IMR-90 (cell line): Measurements from ENCODE around the gene POLR3K. TPM values are rescaled to one million over a fixed set of nuclear protein-coding genes. Genes with fewer than 3 reads are reported as not detected.

Experiments used
- ATAC-seq: fragments of 200-7000 bp; cut with Tn5 transposase; 2 replicates; pipeline ENCODE4 v1.9.1; 2020; ENCODE audit warnings: low read depth, mild to moderate bottlenecking, moderate library complexity
- BruUV-seq: library from RNA; stranded (reverse); fragments of 400-500 nt; replicated peaks from 2 replicates; lab custom pipeline; 2021; lab: Mats Ljungman, UMichigan
- CTCF ChIA-PET: fragments of 300-600 bp; formaldehyde crosslinking; extraction: SDS; loops from one replicate; lab custom pipeline; 2021; ENCODE audit warnings: antibody characterized with exemption; lab: Yijun Ruan, JAX
- POLR2A ChIA-PET: fragments of 300-600 bp; sonication (Branson Sonifier 250); formaldehyde crosslinking; loops from one replicate; lab custom pipeline; 2022; ENCODE audit warnings: antibody characterized with exemption; ENCODE audit not compliant: unreplicated experiment; lab: Charles Lee
- DNase-seq: peaks from one replicate; pipeline ENCODE4 v3.0.0; 2013
- H2AFZ ChIP-seq: replicated peaks from 2 replicates; pipeline ENCODE3; 2013; ENCODE audit warnings: low read length, mild to moderate bottlenecking; ENCODE audit not compliant: poor library complexity
- H2AK5ac ChIP-seq: 2 replicates; pipeline ENCODE4 v1.6.1; 2013; ENCODE audit warnings: low read depth, low read length, inconsistent platforms
- H2AK9ac ChIP-seq: replicated peaks from 2 replicates; pipeline ENCODE3; 2013; ENCODE audit warnings: mild to moderate bottlenecking, low read depth, low read length, moderate library complexity; ENCODE audit not compliant: poor library complexity
- H2BK120ac ChIP-seq: 2 replicates; pipeline ENCODE4 v1.6.1; 2013; ENCODE audit warnings: low read depth, low read length, inconsistent platforms
- H2BK15ac ChIP-seq: 3 replicates; pipeline ENCODE4 v1.6.1; 2013; ENCODE audit warnings: low read depth, low read length, inconsistent platforms
- H2BK20ac ChIP-seq: 2 replicates; pipeline ENCODE4 v1.6.1; 2013; ENCODE audit warnings: low read depth, mild to moderate bottlenecking, inconsistent platforms, low read length, moderate library complexity
- H2BK5ac ChIP-seq: 2 replicates; pipeline ENCODE4 v1.6.1; 2013; ENCODE audit warnings: mild to moderate bottlenecking, low read depth, low read length, inconsistent platforms; ENCODE audit not compliant: poor library complexity, severe bottlenecking
- H3K14ac ChIP-seq: replicated peaks from 2 replicates; pipeline ENCODE4 v1.6.1; 2013; ENCODE audit warnings: low read depth, low read length, inconsistent platforms
- H3K18ac ChIP-seq: 2 replicates; pipeline ENCODE4 v1.6.1; 2013; ENCODE audit warnings: low read depth, low read length, control low read depth
- H3K23ac ChIP-seq: 2 replicates; pipeline ENCODE4 v1.6.1; 2013; ENCODE audit warnings: low read depth, low read length, inconsistent platforms
- H3K27ac ChIP-seq: 2 replicates; pipeline ENCODE4 v1.5.1; 2013; ENCODE audit warnings: mild to moderate bottlenecking, control low read depth, low read length; ENCODE audit not compliant: insufficient read depth
- H3K27me3 ChIP-seq: 2 replicates; pipeline ENCODE4 v1.6.1; 2013; ENCODE audit warnings: low read length; ENCODE audit not compliant: control insufficient read depth, insufficient read depth
- H3K36me3 ChIP-seq: 2 replicates; pipeline ENCODE4 v1.6.1; 2013; ENCODE audit warnings: low read length, mixed read lengths; ENCODE audit not compliant: control insufficient read depth, insufficient read depth
- H3K4ac ChIP-seq: 2 replicates; pipeline ENCODE4 v1.6.1; 2013; ENCODE audit warnings: low read depth, low read length, inconsistent platforms
- H3K4me1 ChIP-seq: 2 replicates; pipeline ENCODE4 v1.6.1; 2013; ENCODE audit warnings: low read length, mixed read lengths; ENCODE audit not compliant: control insufficient read depth, insufficient read depth
- H3K4me2 ChIP-seq: 2 replicates; pipeline ENCODE4 v1.6.1; 2013; ENCODE audit warnings: low read depth, mild to moderate bottlenecking, control low read depth, low read length, moderate library complexity
- H3K4me3 ChIP-seq: 2 replicates; pipeline ENCODE4 v1.5.1; 2013; ENCODE audit warnings: low read depth, mild to moderate bottlenecking, control low read depth, low read length, moderate library complexity; ENCODE audit not compliant: insufficient read depth
- H3K56ac ChIP-seq: 2 replicates; pipeline ENCODE4 v1.6.1; 2013; ENCODE audit warnings: low read length, inconsistent platforms; ENCODE audit not compliant: insufficient read depth; ENCODE audit errors: extremely low read depth
- H3K79me1 ChIP-seq, 2 experiments: 2 replicates each; pipeline ENCODE4 v1.6.1; 2013; ENCODE audit warnings: low read length in 2 of 2, inconsistent platforms in 1 of 2, low read depth in 1 of 2
- H3K9ac ChIP-seq: 2 replicates; pipeline ENCODE4 v1.6.1; 2013; ENCODE audit warnings: low read depth, low read length, control low read depth
- H3K9me1 ChIP-seq: 2 replicates; pipeline ENCODE4 v1.6.1; 2013; ENCODE audit warnings: low read length, inconsistent platforms; ENCODE audit not compliant: insufficient read depth
- H3K9me3 ChIP-seq: 2 replicates; pipeline ENCODE4 v1.6.1; 2013; ENCODE audit warnings: low read length; ENCODE audit not compliant: control insufficient read depth, insufficient read depth
- H4K20me1 ChIP-seq: 2 replicates; pipeline ENCODE4 v1.6.1; 2013; ENCODE audit warnings: low read length, inconsistent platforms; ENCODE audit not compliant: insufficient read depth
- H4K5ac ChIP-seq: 2 replicates; pipeline ENCODE4 v1.6.1; 2013; ENCODE audit warnings: mild to moderate bottlenecking, low read depth, low read length, control low read depth
- H4K8ac ChIP-seq, 2 experiments: 2 replicates each; pipeline ENCODE4 v1.6.1; 2013; ENCODE audit warnings: low read depth in 2 of 2, low read length in 2 of 2, control low read depth in 1 of 2, inconsistent platforms in 1 of 2
- H4K91ac ChIP-seq: 2 replicates; pipeline ENCODE4 v1.6.1; 2013; ENCODE audit warnings: low read depth, low read length, inconsistent platforms; ENCODE audit not compliant: insufficient read depth
- BHLHE40 ChIP-seq: fragments of 150-350 bp; IDR thresholded peaks from 2 replicates; pipeline ENCODE4 v1.6.1; 2016; ENCODE audit warnings: mild to moderate bottlenecking, low read depth, low read length
- CEBPB ChIP-seq: IDR thresholded peaks from 2 replicates; pipeline ENCODE4 v1.6.1; 2012; ENCODE audit warnings: low read depth, low read length, improper control_type of control experiment
- CHD1 ChIP-seq: IDR thresholded peaks from 2 replicates; pipeline ENCODE4 v1.6.1; 2012; ENCODE audit warnings: low read depth, low read length, improper control_type of control experiment
- FOS ChIP-seq: fragments of 150-350 bp; IDR thresholded peaks from 2 replicates; pipeline ENCODE4 v1.6.1; 2016; ENCODE audit warnings: low read depth, low read length
- MAFK ChIP-seq: IDR thresholded peaks from 2 replicates; pipeline ENCODE4 v1.6.1; 2012; ENCODE audit warnings: low read depth, low read length, improper control_type of control experiment
- MXI1 ChIP-seq: IDR thresholded peaks from 2 replicates; pipeline ENCODE4 v1.6.1; 2012; ENCODE audit warnings: low read depth, mild to moderate bottlenecking, low read length, moderate library complexity, borderline replicate concordance
- NFE2L2 ChIP-seq: fragments of 150-350 bp; IDR thresholded peaks from 2 replicates; pipeline ENCODE4 v1.6.1; 2016; ENCODE audit warnings: low read depth, mild to moderate bottlenecking, low read length
- POLR2A ChIP-seq: IDR thresholded peaks from 2 replicates; pipeline ENCODE4 v1.6.1; 2012; ENCODE audit warnings: mild to moderate bottlenecking, low read depth, low read length
- RCOR1 ChIP-seq: IDR thresholded peaks from 2 replicates; pipeline ENCODE4 v1.6.1; 2012; ENCODE audit warnings: mild to moderate bottlenecking, low read length, improper control_type of control experiment; ENCODE audit not compliant: insufficient replicate concordance
- RFX5 ChIP-seq: IDR thresholded peaks from 2 replicates; pipeline ENCODE4 v1.8.0; 2012; ENCODE audit warnings: low read depth, mild to moderate bottlenecking, low read length, moderate library complexity
- WGBS, 2 experiments: methylation state at CpG; one replicate each; pipeline versions ENCODE4 v1.1.5 to v1.1.7; 2013; ENCODE audit warnings: missing lambda C conversion rate in 2 of 2; ENCODE audit not compliant: insufficient read length in 1 of 2; ENCODE audit errors: extremely low coverage in 2 of 2; 5-methylcytosine and 5-hydroxymethylcytosine counted together
- dilution Hi-C: fragments of 300-500 bp; cut with HindIII; formaldehyde crosslinking; loops from one replicate; pipeline ENCODE4 v1.14.3; 2018; ENCODE audit warnings: low sequenced_read_pairs; ENCODE audit not compliant: unreplicated experiment
- in situ Hi-C: fragments of 300-500 bp; cut with MboI; formaldehyde crosslinking; loops from 3 replicates; pipeline ENCODE4 v1.14.3; 2019; ENCODE audit warnings: low sequenced_read_pairs, inconsistent platforms, mixed read lengths
- intact Hi-C: fragments of 100-400 bp; cut with micrococcal nuclease; formaldehyde crosslinking; loops from 2 replicates; pipeline ENCODE4 v1.10.0; 2022
- polyA plus RNA-seq, 3 experiments: library from polyadenylated mRNA; depleted of rRNA; stranded (reverse); fragments of >200 nt; gene quantifications; 2 replicates each; pipeline ENCODE4 v1.2.3, GENCODE V29; 2012; ENCODE audit warnings: low replicate concordance in 1 of 3
- total RNA-seq: library from RNA; depleted of rRNA; stranded (reverse); fragments of >200 nt; gene quantifications from 2 replicates; pipeline ENCODE4 v1.2.3, GENCODE V29; 2012
- TF ChIP-seq, protein P1 (sequence below): fragments of 150-350 bp; IDR thresholded peaks from 2 replicates; pipeline ENCODE4 v1.6.1; 2016; ENCODE audit warnings: low read depth, mild to moderate bottlenecking, low read length, moderate library complexity, borderline replicate concordance
- TF ChIP-seq, protein P2 (sequence below): fragments of 150-350 bp; IDR thresholded peaks from 2 replicates; pipeline ENCODE4 v1.6.1; 2017; ENCODE audit warnings: mild to moderate bottlenecking, antibody characterized with exemption, low read length, low read depth

POLR3K gene
- total and polyA plus RNA-seq, 2 of the 4 experiments (the other 2 are of a cell fraction) = 9.0 to 39.5 TPM

GRCh38 chr16:100989-101388 lies 47.6 kb upstream of the POLR3K start:
- DNase-seq (no peak), ATAC-seq (no peak)
- WGBS, 2 experiments = 94% methylated on average over 3 of the region's 5 CpGs; no CpG with 5 or more reads in 1 of the 2 experiments
- no peak overlapping the region for H3K9ac ChIP-seq
- peaks cover 27% of the 10 kb centered on the region for H4K20me1 ChIP-seq
- H3K36me3 ChIP-seq = peaks cover 38% of the 10 kb centered on the region
- H3K4me3 ChIP-seq = no peak overlapping the region
- no peaks in the 10 kb centered on the region for H3K9me1 ChIP-seq
- no peak overlapping the region for H4K5ac ChIP-seq
- TF ChIP-seq POLR2A (no peak), MAFK (no peak), CEBPB (no peak), FOS (no peak), MXI1 (no peak), CHD1 (no peak), RFX5 (no peak), NFE2L2 (no peak), RCOR1 (no peak), BHLHE40 (no peak)
- TF ChIP-seq, protein P1, sequence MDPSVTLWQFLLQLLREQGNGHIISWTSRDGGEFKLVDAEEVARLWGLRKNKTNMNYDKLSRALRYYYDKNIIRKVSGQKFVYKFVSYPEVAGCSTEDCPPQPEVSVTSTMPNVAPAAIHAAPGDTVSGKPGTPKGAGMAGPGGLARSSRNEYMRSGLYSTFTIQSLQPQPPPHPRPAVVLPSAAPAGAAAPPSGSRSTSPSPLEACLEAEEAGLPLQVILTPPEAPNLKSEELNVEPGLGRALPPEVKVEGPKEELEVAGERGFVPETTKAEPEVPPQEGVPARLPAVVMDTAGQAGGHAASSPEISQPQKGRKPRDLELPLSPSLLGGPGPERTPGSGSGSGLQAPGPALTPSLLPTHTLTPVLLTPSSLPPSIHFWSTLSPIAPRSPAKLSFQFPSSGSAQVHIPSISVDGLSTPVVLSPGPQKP = no peak
- TF ChIP-seq, protein P2, sequence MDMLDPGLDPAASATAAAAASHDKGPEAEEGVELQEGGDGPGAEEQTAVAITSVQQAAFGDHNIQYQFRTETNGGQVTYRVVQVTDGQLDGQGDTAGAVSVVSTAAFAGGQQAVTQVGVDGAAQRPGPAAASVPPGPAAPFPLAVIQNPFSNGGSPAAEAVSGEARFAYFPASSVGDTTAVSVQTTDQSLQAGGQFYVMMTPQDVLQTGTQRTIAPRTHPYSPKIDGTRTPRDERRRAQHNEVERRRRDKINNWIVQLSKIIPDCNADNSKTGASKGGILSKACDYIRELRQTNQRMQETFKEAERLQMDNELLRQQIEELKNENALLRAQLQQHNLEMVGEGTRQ = no peak
- no peak overlapping the region for H2AK9ac ChIP-seq
- dilution Hi-C loops (no loop called here), intact Hi-C loops (no loop called here), in situ Hi-C loops (no loop called here)
- no peak overlapping the region for H2BK15ac ChIP-seq
- H4K91ac ChIP-seq = no peak overlapping the region
- H3K14ac ChIP-seq = no peak overlapping the region
- H3K4ac ChIP-seq = no peak overlapping the region
- peak overlapping the region; percentile 56 for H2AFZ ChIP-seq
- no peak overlapping the region for H2AK5ac ChIP-seq
- H3K27me3 ChIP-seq = no peaks in the 10 kb centered on the region
- no peak overlapping the region for H2BK120ac ChIP-seq
- H4K8ac ChIP-seq = no peak overlapping the region
- POLR2A ChIA-PET = no interaction called here
- H2BK5ac ChIP-seq = no peak overlapping the region
- H3K9me3 ChIP-seq = no peaks in the 10 kb centered on the region
- H2BK20ac ChIP-seq = no peak overlapping the region
- no peak overlapping the region for H3K56ac ChIP-seq
- H3K4me1 ChIP-seq = peaks cover 3% of the 10 kb centered on the region; the same call in 1 of the 2 replicates
- CTCF ChIA-PET = no interaction called here
- H3K18ac ChIP-seq = no peak overlapping the region
- H3K4me2 ChIP-seq = no peak overlapping the region
- H3K23ac ChIP-seq = no peak overlapping the region
- BruUV-seq = no TSS peak
- no peak overlapping the region for H3K27ac ChIP-seq
- H3K79me1 ChIP-seq = peaks cover 3 to 32% of the 10 kb centered on the region in 2 experiments; a peak in 3 of 4 replicates
